PFSK-1 (cell line): ENCODE measurements around the gene CSRNP2.

ENCODE experiments used
- POLR2AphosphoS5 ChIP-seq: IDR thresholded peaks from 2 replicates; pipeline ENCODE4 v1.6.1; 2012; ENCODE audit warnings: low read depth, mild to moderate bottlenecking, control low read depth, low read length, moderate library complexity
- SIN3A ChIP-seq: IDR thresholded peaks from 2 replicates; pipeline ENCODE4 v1.6.1; 2012; ENCODE audit warnings: mild to moderate bottlenecking, low read length, moderate library complexity, borderline replicate concordance; ENCODE audit not compliant: insufficient read depth
- TAF1 ChIP-seq: IDR thresholded peaks from 2 replicates; pipeline ENCODE4 v1.6.1; 2012; ENCODE audit warnings: low read length, control low read depth, borderline replicate concordance; ENCODE audit not compliant: insufficient read depth

DNA sequence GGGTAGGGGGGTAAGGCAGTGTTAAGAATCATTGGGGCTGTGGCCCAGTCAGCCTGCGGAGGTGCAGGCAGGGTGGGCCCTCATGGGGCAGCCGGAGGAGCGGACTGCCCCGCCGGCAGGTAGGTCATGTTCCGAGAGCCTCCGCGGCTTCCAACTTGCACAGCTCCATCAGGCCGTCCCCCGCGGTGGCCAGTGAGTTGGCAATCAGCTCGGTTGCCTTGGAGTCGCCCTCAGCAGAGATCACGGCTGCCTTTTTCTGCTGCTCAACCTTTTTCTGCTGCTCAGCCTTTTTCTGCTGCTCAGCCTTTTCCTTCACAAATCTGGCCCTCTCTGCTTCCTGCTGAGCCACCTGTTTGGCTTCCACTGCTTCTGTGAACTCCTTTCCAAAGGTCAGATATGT is 41.1 kb upstream of the CSRNP2 start:
- no peak for TF ChIP-seq SIN3A
- no peak for TF ChIP-seq TAF1
- no peak for TF ChIP-seq POLR2AphosphoS5
